Upper lobe of left lung (tissue), 6 donors: Measurements from ENCODE around the gene MTO1. TPM values are rescaled to one million over a fixed set of nuclear protein-coding genes. Genes with fewer than 3 reads are reported as not detected.
"Not testable (repeated sequence)": the region's sequence is repeated elsewhere in the genome, so short reads cannot be mapped to it uniquely, and the experiment has no call there.

Experiments
- ATAC-seq, 2 donors: fragments of 200-7000 bp; cut with Tn5 transposase; one replicate each; pipeline ENCODE4 v1.9.1; 2022; ENCODE audit warnings: mild to moderate bottlenecking in 2 of 2, moderate library complexity in 2 of 2; ENCODE audit not compliant: low FRiP score in 2 of 2
- DNase-seq, 2 donors: peaks; one replicate each; pipeline ENCODE4 v3.0.0-alpha.2; 2019 to 2020
- H3K27ac ChIP-seq, 4 donors: fragments of 200-600 bp; sonication (generic); one replicate each; pipeline ENCODE4 v1.5.1; 2016 to 2019
- H3K27me3 ChIP-seq, 4 donors: fragments of 200-600 bp; sonication (generic); one replicate each; pipeline ENCODE4 v1.5.1; 2017 to 2019
- H3K36me3 ChIP-seq, 4 donors: fragments of 200-600 bp; sonication (generic); one replicate each; pipeline ENCODE4 v1.5.1; 2016 to 2019
- H3K4me1 ChIP-seq, 4 donors: fragments of 200-600 bp; sonication (generic); one replicate each; pipeline ENCODE4 v1.5.1; 2018 to 2019
- H3K4me3 ChIP-seq, 4 donors: fragments of 200-600 bp; sonication (generic); one replicate each; pipeline ENCODE4 v1.5.1; 2017 to 2019; ENCODE audit warnings: mild to moderate bottlenecking in 2 of 4, moderate library complexity in 1 of 4
- H3K9me3 ChIP-seq, 4 donors: fragments of 200-600 bp; sonication (generic); one replicate each; pipeline ENCODE4 v1.5.1; 2018 to 2019
- CTCF ChIP-seq, 6 experiments: fragments of 450-650 bp in 4 of 6; fragments of 200-600 bp in 2 of 6; sonication (generic) in 2 of 6; IDR thresholded peaks; one replicate each; pipeline ENCODE4 v1.5.1; 2016 to 2019; ENCODE audit warnings: antibody characterized with exemption in 6 of 6
- EP300 ChIP-seq, 4 donors: sonication (generic); formaldehyde crosslinking; IDR thresholded peaks; one replicate each; pipeline ENCODE4 v1.5.1; 2017; ENCODE audit warnings: antibody characterized with exemption in 4 of 4, control low read depth in 2 of 4
- POLR2A ChIP-seq, 4 donors: fragments of 450-650 bp; IDR thresholded peaks; one replicate each; pipeline ENCODE4 v1.5.1; 2016 to 2017; ENCODE audit warnings: antibody characterized with exemption in 4 of 4, mild to moderate bottlenecking in 2 of 4
- POLR2AphosphoS5 ChIP-seq, 2 donors: sonication (generic); formaldehyde crosslinking; IDR thresholded peaks; one replicate each; pipeline ENCODE4 v1.5.1; 2017; ENCODE audit warnings: antibody characterized with exemption in 2 of 2
- WGBS, 2 donors: methylation state at CpG; one replicate each; pipeline ENCODE4 v1.1.5; 2017 to 2018; 5-methylcytosine and 5-hydroxymethylcytosine counted together
- total RNA-seq, 6 donors: library from RNA; depleted of rRNA in 4 of 6; stranded (reverse); fragments of >200 nt in 4 of 6; gene quantifications; one replicate each; pipeline versions ENCODE4 v1.1.0 to v1.2.1, GENCODE V29; 2016 to 2021
- donor health status: DM: no; HTN: no; CAD: no; lungs with moderate emphysema.
- donor health status: DM: no; HTN: yes; CAD: no; lungs with severe emphysema.

The MTO1 gene
- total RNA-seq, 6 donors from 2014 or later: 8.9 to 56.6 (median 25.9) TPM

GRCh38 chr6:73516514-73517489 is 55.3 kb downstream of the MTO1 start:
- ATAC-seq (no peak), DNase-seq (no peak)
- peaks cover 21 to 69% (median 34%) of the 10 kb centered on the region in 4 donors for H3K36me3 ChIP-seq
- H3K9me3 ChIP-seq: no peaks in the 10 kb centered on the region
- TF ChIP-seq POLR2A (IDR thresholded peaks at IDR 0.05) (peak in 1 of 4 donors; percentile 37), CTCF (IDR thresholded peaks at IDR 0.05) (no peak)
- H3K4me3 ChIP-seq: peak overlapping the region in 1 of 4 donors; percentile 32
- H3K27ac ChIP-seq: peak overlapping the region; percentile 5 to 72 (median 30)
- peaks cover 29 to 47% (median 42%) of the 10 kb centered on the region in 4 donors for H3K4me1 ChIP-seq
- WGBS, 2 donors: 44 to 62% methylated on average over 4 of the region's 4 CpGs
- H3K27me3 ChIP-seq: no peaks in the 10 kb centered on the region

GRCh38 chr6:73518100-73518981 is 56.8 kb downstream of the MTO1 start:
- peaks cover 21 to 60% (median 34%) of the 10 kb centered on the region in 4 donors for H3K36me3 ChIP-seq
- peak overlapping the region; percentile 97 to 100 (median 98) for H3K27ac ChIP-seq
- DNase-seq, H3K27me3 ChIP-seq, ATAC-seq, H3K9me3 ChIP-seq: not testable (repeated sequence)
- peak; percentile 19 to 24 for TF ChIP-seq POLR2AphosphoS5 (IDR thresholded peaks at IDR 0.05)
- peaks cover 39 to 61% (median 55%) of the 10 kb centered on the region in 4 donors for H3K4me1 ChIP-seq
- peak overlapping the region in 3 of 4 donors; percentile 11 to 82 (median 74) for H3K4me3 ChIP-seq
- WGBS, 2 donors: 24 to 29% methylated on average over 19 of the region's 19 CpGs

- WGBS, 2 donors: 7 to 11% methylated on average over 8 of the region's 8 CpGs
- Histone ChIP-seq H3K4me1 (peaks cover 42 to 61% (median 58%) of the 10 kb centered on the region in 4 donors), H3K4me3 (peak overlapping the region; percentile 74 to 94 (median 83)), H3K27ac (peak overlapping the region; percentile 97 to 100 (median 98)), H3K36me3 (peaks cover 21 to 55% (median 34%) of the 10 kb centered on the region in 4 donors)
- H3K9me3 ChIP-seq, ATAC-seq, H3K27me3 ChIP-seq, DNase-seq: not testable (repeated sequence)
- TF ChIP-seq POLR2A (IDR thresholded peaks at IDR 0.05): peak in 1 of 4 donors; percentile 0
- peak in 1 of 2 donors; percentile 0 for TF ChIP-seq POLR2AphosphoS5 (IDR thresholded peaks at IDR 0.05)
Observed at GRCh38 chr6:73518982-73519881, 57.7 kb downstream of the MTO1 start.

GRCh38 chr6:73519926-73520687 is 58.6 kb downstream of the MTO1 start:
- DNase-seq: peak; percentile 85 to 93
- peaks cover 37 to 58% (median 54%) of the 10 kb centered on the region in 4 donors for H3K4me1 ChIP-seq
- peak; percentile 72 to 73 for ATAC-seq
- peak overlapping the region; percentile 74 to 94 (median 83) for H3K4me3 ChIP-seq
- TF ChIP-seq CTCF (IDR thresholded peaks at IDR 0.05) (no peak), POLR2A (IDR thresholded peaks at IDR 0.05) (peak in 2 of 4 donors; percentile 29 to 35), EP300 (IDR thresholded peaks at IDR 0.05) (peak in 1 of 4 donors; percentile 44), POLR2AphosphoS5 (IDR thresholded peaks at IDR 0.05) (peak; percentile 65 to 76)
- peak overlapping the region; percentile 97 to 100 (median 98) for H3K27ac ChIP-seq
- no peaks in the 10 kb centered on the region for H3K9me3 ChIP-seq
- H3K27me3 ChIP-seq: no peaks in the 10 kb centered on the region
- WGBS, 2 donors: 0 to 2% methylated on average over 12 to 47 of the region's 56 CpGs
- H3K36me3 ChIP-seq: peaks cover 17 to 46% (median 29%) of the 10 kb centered on the region in 4 donors
